Measurements from ENCODE around the gene LKAAEAR1.

Gene LKAAEAR1

DNA sequence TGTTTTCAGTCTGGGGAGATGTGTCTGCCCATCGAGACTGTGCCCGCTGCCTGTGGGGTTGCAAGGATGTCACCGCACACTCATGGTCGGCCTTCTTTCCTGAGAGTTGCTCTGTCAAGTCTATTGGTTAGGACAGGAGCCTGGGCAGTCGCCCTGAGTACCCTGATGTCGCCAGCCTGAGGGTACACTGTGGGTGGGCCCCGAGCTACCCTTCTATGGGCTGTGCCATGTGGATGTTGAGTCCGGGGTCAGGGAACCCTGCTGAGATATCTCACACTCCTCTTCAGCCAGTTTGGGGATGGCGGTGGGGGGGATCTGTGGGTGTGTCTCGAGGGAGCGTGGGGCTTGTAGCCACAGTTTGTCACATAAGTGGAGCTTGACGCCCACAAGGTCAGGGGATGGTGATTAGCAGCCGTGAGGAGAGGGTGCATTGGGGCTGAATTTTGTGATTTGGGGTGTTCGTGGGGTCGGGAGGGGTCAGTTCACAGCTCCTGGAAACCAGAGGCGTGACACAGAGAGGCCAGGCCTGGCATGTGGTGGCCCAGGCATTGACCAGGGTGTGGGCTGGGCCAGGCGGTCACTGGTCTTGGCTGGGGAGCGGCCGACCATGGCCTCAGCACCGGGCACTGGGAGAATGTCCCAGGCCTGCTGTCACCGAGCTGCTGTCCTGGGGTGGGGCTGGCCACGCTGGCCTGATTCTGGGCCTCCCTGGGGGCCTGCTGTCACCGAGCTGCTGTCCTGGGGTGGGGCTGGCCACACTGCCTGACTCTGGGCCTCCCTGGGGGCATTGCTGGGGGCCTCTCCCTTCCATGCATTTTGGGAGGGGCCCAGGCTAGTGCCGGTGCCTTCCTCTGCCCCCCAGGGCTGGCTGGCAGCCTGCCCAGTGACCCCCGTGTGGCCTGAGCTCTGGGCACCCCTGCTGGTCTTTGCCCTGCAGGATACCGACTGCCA is 24.8 kb upstream of the LKAAEAR1 start:
- H3K4me3 ChIP-seq (replicated peaks; ENCODE audit: low read depth, low read length), result no peak overlapping the region
- TF ChIP-seq, protein P1, sequence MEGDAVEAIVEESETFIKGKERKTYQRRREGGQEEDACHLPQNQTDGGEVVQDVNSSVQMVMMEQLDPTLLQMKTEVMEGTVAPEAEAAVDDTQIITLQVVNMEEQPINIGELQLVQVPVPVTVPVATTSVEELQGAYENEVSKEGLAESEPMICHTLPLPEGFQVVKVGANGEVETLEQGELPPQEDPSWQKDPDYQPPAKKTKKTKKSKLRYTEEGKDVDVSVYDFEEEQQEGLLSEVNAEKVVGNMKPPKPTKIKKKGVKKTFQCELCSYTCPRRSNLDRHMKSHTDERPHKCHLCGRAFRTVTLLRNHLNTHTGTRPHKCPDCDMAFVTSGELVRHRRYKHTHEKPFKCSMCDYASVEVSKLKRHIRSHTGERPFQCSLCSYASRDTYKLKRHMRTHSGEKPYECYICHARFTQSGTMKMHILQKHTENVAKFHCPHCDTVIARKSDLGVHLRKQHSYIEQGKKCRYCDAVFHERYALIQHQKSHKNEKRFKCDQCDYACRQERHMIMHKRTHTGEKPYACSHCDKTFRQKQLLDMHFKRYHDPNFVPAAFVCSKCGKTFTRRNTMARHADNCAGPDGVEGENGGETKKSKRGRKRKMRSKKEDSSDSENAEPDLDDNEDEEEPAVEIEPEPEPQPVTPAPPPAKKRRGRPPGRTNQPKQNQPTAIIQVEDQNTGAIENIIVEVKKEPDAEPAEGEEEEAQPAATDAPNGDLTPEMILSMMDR (IDR thresholded peaks at IDR 0.05; ENCODE audit: low read length, missing control alignments), result no peak
- DNase-seq (ENCODE audit: low read depth), result no peak

DNA sequence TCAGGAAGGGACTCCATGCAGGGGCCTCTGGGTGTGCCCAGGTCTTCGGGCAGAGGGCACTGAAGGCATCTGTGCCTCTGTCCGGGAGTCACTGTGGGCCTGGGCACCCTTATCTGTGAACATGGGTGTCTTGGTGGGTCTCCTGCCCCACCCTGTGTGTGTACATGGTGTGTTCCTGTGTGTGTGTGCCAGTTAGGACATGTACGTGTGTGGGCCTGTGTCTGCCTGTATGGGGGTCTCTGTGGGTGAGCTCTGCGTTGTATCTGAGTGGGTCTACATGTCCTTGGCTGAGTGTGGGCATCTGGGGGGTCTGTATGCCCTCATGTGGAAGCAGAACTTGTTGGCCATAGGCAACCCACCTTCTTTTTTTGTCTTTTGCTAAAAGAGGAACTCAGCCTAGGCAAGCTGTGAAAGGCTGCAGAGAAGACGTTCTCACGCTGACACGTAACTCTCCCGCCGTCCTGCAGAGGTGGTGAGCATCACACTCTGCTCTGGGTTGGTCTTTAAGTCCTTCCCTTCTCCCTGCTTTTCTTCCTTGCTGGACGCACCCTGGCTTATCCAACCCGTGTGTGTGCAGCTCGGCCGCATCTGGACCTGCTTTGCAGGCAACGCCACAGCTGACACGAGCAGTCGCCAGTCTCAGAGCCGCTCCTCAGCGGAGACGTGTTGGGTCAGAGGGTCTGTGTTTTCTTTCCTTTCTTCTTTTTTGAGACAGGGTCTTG is 23.7 kb upstream of the LKAAEAR1 start:
- no peak overlapping the region for H3K4me3 ChIP-seq (replicated peaks; ENCODE audit: low read depth, low read length)
- TF ChIP-seq, protein P1 (IDR thresholded peaks at IDR 0.05; ENCODE audit: low read length, missing control alignments), result no peak
- DNase-seq (ENCODE audit: low read depth), result no peak

DNA sequence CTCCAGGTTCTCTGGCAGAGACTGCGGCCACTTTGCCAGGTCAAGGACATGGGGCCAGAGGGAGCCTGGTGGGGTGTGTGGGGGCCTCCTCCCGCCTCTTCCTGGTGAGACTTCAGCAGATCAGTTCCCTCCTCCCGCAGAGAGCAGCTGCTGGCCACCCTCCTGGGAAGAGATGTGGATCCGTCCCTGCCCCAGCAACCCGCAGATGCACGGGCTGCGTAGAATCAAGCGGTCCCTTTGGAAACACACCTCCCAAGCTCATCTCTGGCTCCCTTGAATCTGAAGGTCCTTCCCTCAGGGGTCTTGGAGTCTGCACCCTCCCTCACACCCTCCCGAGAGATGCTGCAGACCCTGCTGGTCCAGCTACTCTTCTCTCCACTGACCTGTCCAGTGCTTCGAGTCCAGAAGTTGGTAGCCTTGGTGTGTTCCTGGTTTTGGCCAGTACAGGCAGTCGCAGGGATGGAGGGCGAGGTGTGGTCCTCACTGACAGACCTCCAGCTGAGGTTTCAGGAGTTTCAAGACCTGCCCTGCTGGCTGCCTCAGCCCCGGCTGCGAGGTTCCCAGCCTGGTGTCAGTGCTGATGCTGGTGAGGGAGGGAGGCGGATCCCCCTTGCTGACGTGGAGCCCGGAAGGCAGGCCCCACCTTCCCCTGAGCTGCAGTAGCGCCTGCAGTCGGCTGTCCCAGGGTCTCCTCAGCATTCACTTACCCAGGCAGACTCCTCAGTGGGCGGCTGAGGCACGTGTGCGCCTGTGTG is 23.0 kb upstream of the LKAAEAR1 start, which contains the start of gene NPBWR2:
TSS of gene NPBWR2 (minus strand) at position 585 of the 755 bp plus-strand sequence. CDS start 734 bp downstream, outside the sequence.
- no peak for DNase-seq (ENCODE audit: low read depth)
- H3K4me3 ChIP-seq (replicated peaks; ENCODE audit: low read depth, low read length), result no peak within 1 kb of the TSS
- TF ChIP-seq, protein P1 (IDR thresholded peaks at IDR 0.05; ENCODE audit: low read length, missing control alignments), result no peak

DNA sequence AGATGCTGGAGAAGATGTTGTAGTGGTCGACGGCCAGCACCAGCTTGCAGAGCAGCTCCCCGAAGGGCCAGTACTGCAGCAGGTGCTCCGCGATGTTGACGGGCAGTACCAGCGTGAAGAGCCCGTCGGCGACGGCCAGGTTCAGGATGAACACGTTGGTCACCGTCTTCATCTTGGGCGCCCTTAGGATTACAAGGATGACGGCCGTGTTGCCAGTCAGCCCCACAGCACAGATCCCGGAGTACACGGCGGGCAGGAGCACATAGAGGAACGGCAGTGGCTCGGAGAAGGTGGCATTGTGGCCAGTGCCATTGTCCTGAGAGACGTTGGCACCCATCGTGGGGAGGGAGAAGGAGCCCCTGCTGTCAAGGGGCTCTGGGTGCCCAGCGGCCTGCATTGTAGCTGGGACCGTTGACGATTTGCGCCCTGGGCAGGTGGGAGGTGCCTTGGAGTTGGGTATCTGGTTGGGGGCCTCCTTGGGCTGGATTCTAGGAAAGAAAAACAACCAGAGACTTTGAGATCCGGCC is 22.3 kb upstream of the LKAAEAR1 start:
- no peak overlapping the region for H3K4me3 ChIP-seq (replicated peaks; ENCODE audit: low read depth, low read length)
- TF ChIP-seq, protein P1 (IDR thresholded peaks at IDR 0.05; ENCODE audit: low read length, missing control alignments), result no peak
- no peak for DNase-seq (ENCODE audit: low read depth)

DNA sequence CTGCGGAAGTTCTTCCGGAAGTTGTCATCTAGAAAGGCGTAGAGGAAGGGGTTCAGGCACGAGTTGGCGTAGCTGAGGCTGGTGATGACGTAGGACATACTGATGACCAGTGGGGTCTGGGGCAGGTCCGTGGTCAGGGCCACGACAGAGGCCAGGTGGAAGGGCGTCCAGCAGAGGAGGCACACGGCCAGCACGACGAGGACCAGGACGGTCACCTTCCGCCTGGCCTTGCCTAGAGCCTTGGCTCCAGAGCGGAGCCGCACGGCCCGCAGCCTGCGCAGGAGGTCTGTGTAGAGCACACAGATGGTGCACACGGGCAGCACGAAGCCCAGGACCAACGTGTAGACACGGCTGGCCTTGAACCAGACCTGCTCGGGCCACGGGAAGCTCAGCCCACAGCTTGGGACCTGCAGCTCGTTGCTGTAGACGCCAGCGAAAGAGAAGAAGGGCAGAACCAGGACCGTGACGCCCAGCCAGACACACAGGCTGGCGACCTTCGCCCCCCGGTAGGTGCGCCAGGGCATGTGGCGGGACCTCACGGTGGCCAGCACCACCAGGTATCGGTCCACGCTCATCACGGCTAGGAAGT is 21.7 kb upstream of the LKAAEAR1 start:
- TF ChIP-seq, protein P1 (IDR thresholded peaks at IDR 0.05; ENCODE audit: low read length, missing control alignments), result no peak
- no peak for DNase-seq (ENCODE audit: low read depth)
- no peak overlapping the region for H3K4me3 ChIP-seq (replicated peaks; ENCODE audit: low read depth, low read length)

Measured in fibroblast of pulmonary artery (primary cell).